ENCODE measurements around the gene RNPC3.

RNPC3 gene

GRCh38 chr1:103525607-103526507 lies at the start of gene RNPC3:
Gene RNPC3 (plus strand): TSS chr1:103525699. CDS start chr1:103526071, 372 bp downstream.
- DNase-seq (ENCODE audit: low spot score): peak; percentile 90

- DNase-seq (ENCODE audit: low spot score): no peak
These were observed 48.4 kb upstream of the RNPC3 start for GRCh38 chr1:103477101-103477500.

GRCh38 chr1:103489935-103490334 lies 35.6 kb upstream of the RNPC3 start:
- DNase-seq (ENCODE audit: low spot score): no peak

GRCh38 chr1:103492003-103492625 lies 33.4 kb upstream of the RNPC3 start:
- no peak for DNase-seq (ENCODE audit: low spot score)

GRCh38 chr1:103496014-103496635 lies 29.4 kb upstream of the RNPC3 start:
- DNase-seq (ENCODE audit: low spot score): no peak

GRCh38 chr1:103497404-103497803 lies 28.1 kb upstream of the RNPC3 start:
- DNase-seq (ENCODE audit: low spot score): no peak

GRCh38 chr1:103509250-103509649 lies 16.2 kb upstream of the RNPC3 start:
- no peak for DNase-seq (ENCODE audit: low spot score)

- DNase-seq (ENCODE audit: low spot score): no peak
These were observed 11.8 kb upstream of the RNPC3 start for GRCh38 chr1:103513711-103514110.

GRCh38 chr1:103514920-103515503 lies 10.5 kb upstream of the RNPC3 start:
- peak; percentile 49 for DNase-seq (ENCODE audit: low spot score)

GRCh38 chr1:103516283-103516682 lies 9.2 kb upstream of the RNPC3 start:
- no peak for DNase-seq (ENCODE audit: low spot score)

- DNase-seq (ENCODE audit: low spot score): no peak
These were observed 8.8 kb upstream of the RNPC3 start for GRCh38 chr1:103516693-103517092.

- no peak for DNase-seq (ENCODE audit: low spot score)
These were observed 8.0 kb upstream of the RNPC3 start for GRCh38 chr1:103517380-103518047.

GRCh38 chr1:103520822-103521221 lies 4.7 kb upstream of the RNPC3 start:
- DNase-seq (ENCODE audit: low spot score): no peak

GRCh38 chr1:103523346-103523745 lies 2.2 kb upstream of the RNPC3 start:
- DNase-seq (ENCODE audit: low spot score): no peak

- DNase-seq (ENCODE audit: low spot score): peak; percentile 72
These were observed 339 bp upstream of the RNPC3 start for GRCh38 chr1:103525114-103525606.

GRCh38 chr1:103527331-103527730 lies 1.8 kb downstream of the RNPC3 start:
- no peak for DNase-seq (ENCODE audit: low spot score)

GRCh38 chr1:103529746-103530145 lies 4.2 kb downstream of the RNPC3 start:
- peak; percentile 22 for DNase-seq (ENCODE audit: low spot score)

GRCh38 chr1:103538226-103538625 lies 12.7 kb downstream of the RNPC3 start:
- no peak for DNase-seq (ENCODE audit: low spot score)

GRCh38 chr1:103541431-103541830 lies 15.9 kb downstream of the RNPC3 start:
- no peak for DNase-seq (ENCODE audit: low spot score)

- no peak for DNase-seq (ENCODE audit: low spot score)
These were observed 21.0 kb downstream of the RNPC3 start for GRCh38 chr1:103546496-103546895.

- no peak for DNase-seq (ENCODE audit: low spot score)
These were observed 22.3 kb downstream of the RNPC3 start for GRCh38 chr1:103547840-103548239.

- DNase-seq (ENCODE audit: low spot score): no peak
These were observed 34.9 kb downstream of the RNPC3 start for GRCh38 chr1:103560427-103560826.
